Epithelial cell of proximal tubule (primary cell): ENCODE measurements around the gene ZBTB17. TPM values are rescaled to one million over a fixed set of nuclear protein-coding genes. Genes with fewer than 3 reads are reported as not detected.
"Not testable (repeated sequence)": the region's sequence is repeated elsewhere in the genome, so short reads cannot be mapped to it uniquely, and the experiment has no call there.

ENCODE experiments used
- DNase-seq: peaks from one replicate; pipeline ENCODE4 v3.0.0-alpha.2; 2011; ENCODE audit warnings: low read depth
- H3K4me3 ChIP-seq: 2 replicates; pipeline ENCODE4 v1.5.1; 2011; ENCODE audit warnings: low read depth, mild to moderate bottlenecking, low read length
- CTCF ChIP-seq: conservative IDR thresholded peaks from 2 replicates; pipeline ENCODE4 v1.5.1; 2012; ENCODE audit warnings: low read depth, mild to moderate bottlenecking, low read length
- total RNA-seq: library from RNA; depleted of rRNA; stranded (reverse); fragments of >200 nt; gene quantifications from 2 replicates; pipeline ENCODE4 v1.2.3, GENCODE V29; 2015

The ZBTB17 gene
- total RNA-seq, 1 donor from 2014 or later, result 22.5 TPM

GRCh38 chr1:16009678-16010077, 33.8 kb upstream of the ZBTB17 start:
- no peak overlapping the region for H3K4me3 ChIP-seq
- no peak for TF ChIP-seq CTCF
- DNase-seq, result no peak

- H3K4me3 ChIP-seq, result no peak overlapping the region
- peak; percentile 97 for TF ChIP-seq CTCF
- no peak for DNase-seq
Observed at GRCh38 chr1:16009030-16009460, 33.1 kb upstream of the ZBTB17 start.

GRCh38 chr1:16007671-16008341, 31.9 kb upstream of the ZBTB17 start:
- DNase-seq, result no peak
- no peak for TF ChIP-seq CTCF
- no peak overlapping the region for H3K4me3 ChIP-seq

GRCh38 chr1:16006552-16007485, 30.9 kb upstream of the ZBTB17 start:
- DNase-seq, result no peak
- H3K4me3 ChIP-seq, result no peak overlapping the region
- TF ChIP-seq CTCF, result peak; percentile 30

- no peak for DNase-seq
- no peak for TF ChIP-seq CTCF
Observed at GRCh38 chr1:16006010-16006409, 30.1 kb upstream of the ZBTB17 start.

GRCh38 chr1:16005597-16005996, 29.7 kb upstream of the ZBTB17 start:
- no peak for TF ChIP-seq CTCF
- H3K4me3 ChIP-seq, result no peak overlapping the region
- no peak for DNase-seq

More at GRCh38 chr1:16006010-16006409, 30.1 kb upstream of the ZBTB17 start:
- no peak overlapping the region for H3K4me3 ChIP-seq

GRCh38 chr1:16001274-16001673, 25.4 kb upstream of the ZBTB17 start:
- not testable (repeated sequence) for H3K4me3 ChIP-seq, DNase-seq
